GM21825 (cell line): ENCODE results near the gene PAMR1.
"Not testable (repeated sequence)": the region's sequence is repeated elsewhere in the genome, so short reads cannot be mapped to it uniquely, and the experiment has no call there.

ENCODE experiments used
- ATAC-seq: cut with Tn5 transposase; IDR thresholded peaks from one replicate; pipeline ENCODE4 v1.9.1; 2021; ENCODE audit warnings: mild to moderate bottlenecking, moderate library complexity; ENCODE audit not compliant: unreplicated experiment

PAMR1 gene

GRCh38 chr11:35546317-35546716 lies 20.9 kb upstream of the PAMR1 start:
- ATAC-seq = no peak

GRCh38 chr11:35545391-35546003 lies 20.1 kb upstream of the PAMR1 start:
- ATAC-seq = no peak

- ATAC-seq = no peak
Measured at GRCh38 chr11:35543481-35543880, 18.1 kb upstream of the PAMR1 start.

GRCh38 chr11:35541621-35542375 lies 16.4 kb upstream of the PAMR1 start:
- no peak for ATAC-seq

- no peak for ATAC-seq
Measured at GRCh38 chr11:35540526-35540925, 15.1 kb upstream of the PAMR1 start.

DNA sequence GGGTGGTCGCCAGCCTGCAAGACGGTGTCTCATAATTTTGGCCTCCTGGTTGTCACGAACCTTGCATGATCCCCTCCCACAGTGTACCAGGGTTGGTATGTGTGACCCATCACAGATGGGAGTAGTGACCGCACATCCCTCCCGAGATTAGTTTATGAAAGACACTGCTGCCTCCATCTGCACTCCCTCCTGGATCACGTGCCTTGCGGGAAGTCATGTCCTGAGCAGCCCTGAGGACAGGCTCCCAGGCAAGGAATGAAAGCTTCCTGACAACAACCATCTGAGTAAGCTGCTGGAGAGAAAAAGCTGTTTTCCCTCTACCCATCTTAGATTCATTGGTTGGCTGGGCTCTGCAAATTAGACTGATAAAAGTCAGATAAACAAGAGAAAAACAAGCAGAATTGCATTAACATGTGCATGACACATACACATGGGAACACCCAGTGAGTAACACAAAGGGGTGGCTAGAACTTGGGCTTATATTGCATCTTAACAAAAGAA lies 14.4 kb upstream of the PAMR1 start:
- no peak for ATAC-seq

GRCh38 chr11:35539256-35539655 lies 13.8 kb upstream of the PAMR1 start:
- ATAC-seq = no peak

- no peak for ATAC-seq
Measured at GRCh38 chr11:35536470-35536869, 11.1 kb upstream of the PAMR1 start.

DNA sequence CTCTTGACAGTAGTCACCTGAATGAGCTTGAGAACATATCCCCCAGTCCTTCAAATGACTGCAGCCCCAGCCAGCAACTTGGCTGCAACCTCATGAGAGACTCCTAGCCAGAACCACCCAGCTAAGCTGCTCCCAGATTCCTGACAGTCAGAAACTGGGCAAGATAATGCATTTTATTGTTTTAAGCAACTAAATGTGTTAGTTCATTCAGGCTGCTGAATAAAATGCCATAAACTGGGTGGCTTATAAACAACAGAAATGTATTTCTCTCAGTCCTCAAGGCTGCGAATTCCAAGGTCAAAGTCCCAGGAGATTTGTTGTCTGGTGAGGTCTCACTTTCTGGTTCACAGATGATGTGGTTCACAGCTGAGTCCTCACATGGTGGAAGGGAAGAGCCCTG lies 5.8 kb upstream of the PAMR1 start:
- ATAC-seq = no peak

GRCh38 chr11:35529971-35530495 lies 4.6 kb upstream of the PAMR1 start:
- ATAC-seq = no peak

DNA sequence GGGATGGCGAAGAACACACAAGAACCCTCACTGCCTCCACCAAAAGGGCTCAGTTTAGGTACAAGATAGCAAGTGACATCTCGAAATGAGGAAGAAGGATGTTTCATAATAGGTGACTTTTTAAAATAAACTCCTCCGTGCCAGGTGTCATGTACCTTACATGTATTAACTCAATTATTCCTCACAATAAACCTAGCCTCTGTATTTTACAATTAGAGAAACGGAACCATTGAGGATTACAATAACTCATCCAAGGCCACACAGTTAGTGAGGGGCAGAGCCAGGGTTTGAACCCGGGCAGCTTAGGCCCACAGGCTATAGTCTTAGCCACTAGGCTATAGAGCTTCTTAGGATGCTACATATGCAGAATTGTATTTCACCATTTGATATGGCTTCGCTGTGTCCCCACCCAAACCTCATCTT lies 965 bp upstream of the PAMR1 start:
- no peak for ATAC-seq

- ATAC-seq = no peak
Measured at GRCh38 chr11:35524780-35525179, 636 bp downstream of the PAMR1 start.

- ATAC-seq = no peak
Measured at GRCh38 chr11:35523861-35524260, 1.6 kb downstream of the PAMR1 start.

DNA sequence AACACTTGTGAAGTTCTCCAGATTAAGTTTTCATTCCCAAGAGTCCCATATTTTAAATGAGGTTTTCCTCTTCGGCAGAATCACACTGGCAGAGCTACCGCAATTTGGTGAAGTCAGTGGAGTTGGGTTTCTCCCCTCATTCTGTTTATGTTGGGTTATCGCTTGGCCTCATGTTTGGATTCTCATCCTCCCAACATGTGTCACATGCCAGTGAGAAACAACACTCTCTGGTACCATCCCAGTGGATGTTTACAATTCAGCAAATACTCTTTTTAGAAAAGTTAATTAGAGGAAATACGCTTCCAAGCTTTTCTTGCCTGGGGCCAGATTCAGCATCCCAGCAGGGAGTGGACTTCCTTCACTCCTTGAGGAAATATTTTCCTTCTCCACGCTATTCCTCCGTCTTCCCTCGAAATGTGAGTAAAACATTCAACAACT lies 2.1 kb downstream of the PAMR1 start:
- no peak for ATAC-seq

GRCh38 chr11:35522091-35522490 lies 3.3 kb downstream of the PAMR1 start:
- not testable (repeated sequence) for ATAC-seq

DNA sequence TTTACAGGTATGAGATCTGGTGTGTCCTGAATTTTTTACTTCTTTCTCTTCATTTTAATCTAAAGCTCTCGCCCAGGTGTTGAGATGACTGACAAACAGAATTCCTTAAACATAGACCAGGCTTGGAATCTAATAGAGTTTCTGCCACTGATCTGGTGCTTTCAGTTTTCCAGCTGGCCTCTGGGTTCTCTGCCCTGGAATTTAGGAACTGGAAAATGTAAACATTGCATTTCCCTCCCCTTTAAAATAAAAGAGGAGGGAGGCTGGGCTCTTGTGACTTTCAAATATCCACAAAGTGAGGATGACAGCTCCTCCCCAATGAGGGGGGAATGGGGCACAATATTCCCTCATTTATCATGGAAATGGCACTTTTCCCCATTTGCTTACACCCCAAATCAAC lies 5.0 kb downstream of the PAMR1 start:
- ATAC-seq = no peak

GRCh38 chr11:35518766-35519165 lies 6.7 kb downstream of the PAMR1 start:
- ATAC-seq = no peak

- ATAC-seq = no peak
Measured at GRCh38 chr11:35517481-35517880, 7.9 kb downstream of the PAMR1 start.

DNA sequence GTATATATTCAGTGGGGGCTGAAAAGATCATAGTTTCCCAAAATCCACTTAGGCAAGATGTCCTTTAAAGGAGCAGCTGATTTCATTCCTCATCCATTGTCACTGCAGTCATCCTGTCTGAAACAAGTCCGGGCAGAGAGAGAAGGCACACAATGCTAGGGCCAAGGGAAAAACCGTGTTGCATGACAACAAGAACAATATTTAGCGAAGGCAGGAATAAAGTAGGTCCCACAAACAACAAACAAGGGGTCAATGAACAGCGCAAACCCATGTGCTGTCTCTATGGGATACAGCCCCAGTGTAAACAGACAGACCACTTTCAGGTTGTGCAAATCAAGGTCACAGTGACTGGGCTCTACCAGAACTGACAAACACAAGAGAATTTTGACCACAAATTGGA lies 9.0 kb downstream of the PAMR1 start:
- ATAC-seq = no peak

GRCh38 chr11:35515224-35515623 lies 10.2 kb downstream of the PAMR1 start:
- ATAC-seq = no peak

DNA sequence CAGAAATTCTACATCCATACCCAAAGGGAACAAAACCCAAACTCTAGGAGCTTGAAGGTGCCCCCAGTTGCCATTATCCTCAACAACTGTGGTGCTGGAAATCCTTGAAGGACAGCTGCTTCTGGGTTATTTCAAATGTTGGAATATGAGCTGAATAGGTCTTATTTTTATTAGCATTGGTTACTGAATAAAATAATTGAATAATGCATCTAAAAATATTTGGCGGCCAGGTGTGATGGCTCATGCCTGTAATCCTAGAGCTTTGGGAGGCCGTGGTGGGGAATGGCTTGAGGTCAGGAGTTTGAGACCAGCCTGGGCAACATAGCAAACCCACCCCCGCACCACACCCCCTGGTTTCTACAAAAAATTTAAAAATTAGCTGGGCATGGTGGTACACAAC lies 10.9 kb downstream of the PAMR1 start:
- no peak for ATAC-seq

DNA sequence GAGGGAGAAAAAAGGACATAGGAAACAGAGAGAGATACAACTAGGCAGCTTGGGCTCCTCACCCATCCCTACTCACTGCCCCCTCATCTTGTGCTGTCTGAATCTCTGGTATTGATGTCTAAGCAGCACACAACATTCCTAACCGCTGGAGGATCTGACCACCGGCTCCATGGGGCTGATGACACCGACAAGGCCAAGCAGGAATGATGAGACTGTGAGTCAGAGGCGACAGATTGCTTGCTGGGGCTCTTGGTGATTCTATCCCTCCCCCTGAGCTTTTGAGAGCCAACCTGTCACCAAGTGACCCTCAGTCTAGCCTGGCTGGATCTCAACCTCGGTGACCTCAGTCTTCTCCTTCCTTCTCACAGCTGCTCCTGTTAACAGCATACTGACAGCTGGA lies 13.8 kb downstream of the PAMR1 start:
- no peak for ATAC-seq
